ENCODE results near the gene ZFAND5. TPM values are rescaled to one million over a fixed set of nuclear protein-coding genes. Genes with fewer than 3 reads are reported as not detected.
A peak's percentile ranks its signal among the peaks of the same experiment; 100 is the strongest.

ZFAND5 gene
- polyA plus RNA-seq, 3 donors: 199 to 702 (median 237) TPM

DNA sequence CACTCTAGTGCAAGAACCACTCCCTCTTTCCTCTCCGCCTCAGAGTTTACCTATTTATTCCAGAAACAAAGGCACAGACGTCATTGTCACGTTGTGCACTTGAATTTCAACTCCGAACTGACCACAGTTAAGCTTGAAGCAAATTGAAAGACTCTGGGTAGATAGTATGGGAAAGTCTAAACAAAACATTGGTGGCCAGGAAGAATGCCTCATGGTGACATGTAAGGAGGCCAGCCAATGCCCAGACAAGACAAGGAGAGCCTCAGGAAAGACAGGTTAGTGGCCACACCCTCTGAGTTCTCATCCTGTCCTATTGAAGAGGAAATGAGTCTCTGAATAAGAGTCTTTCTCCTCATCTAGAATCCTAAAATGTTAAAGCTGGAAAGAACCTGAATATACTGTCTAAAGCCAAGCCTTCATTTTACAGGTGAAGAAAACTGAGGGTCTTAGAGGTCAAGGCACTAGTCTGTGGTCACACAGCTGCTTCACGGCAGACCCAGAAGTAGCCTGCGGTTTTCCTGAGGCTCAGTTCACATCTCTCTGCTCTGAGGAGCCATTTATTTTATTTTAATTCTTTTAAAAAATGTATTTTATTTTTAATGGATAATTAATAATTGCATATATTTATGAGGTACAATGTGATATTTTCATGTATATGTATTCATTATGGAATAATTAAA lies 30.2 kb downstream of the ZFAND5 start:
- TF ChIP-seq, protein P1, sequence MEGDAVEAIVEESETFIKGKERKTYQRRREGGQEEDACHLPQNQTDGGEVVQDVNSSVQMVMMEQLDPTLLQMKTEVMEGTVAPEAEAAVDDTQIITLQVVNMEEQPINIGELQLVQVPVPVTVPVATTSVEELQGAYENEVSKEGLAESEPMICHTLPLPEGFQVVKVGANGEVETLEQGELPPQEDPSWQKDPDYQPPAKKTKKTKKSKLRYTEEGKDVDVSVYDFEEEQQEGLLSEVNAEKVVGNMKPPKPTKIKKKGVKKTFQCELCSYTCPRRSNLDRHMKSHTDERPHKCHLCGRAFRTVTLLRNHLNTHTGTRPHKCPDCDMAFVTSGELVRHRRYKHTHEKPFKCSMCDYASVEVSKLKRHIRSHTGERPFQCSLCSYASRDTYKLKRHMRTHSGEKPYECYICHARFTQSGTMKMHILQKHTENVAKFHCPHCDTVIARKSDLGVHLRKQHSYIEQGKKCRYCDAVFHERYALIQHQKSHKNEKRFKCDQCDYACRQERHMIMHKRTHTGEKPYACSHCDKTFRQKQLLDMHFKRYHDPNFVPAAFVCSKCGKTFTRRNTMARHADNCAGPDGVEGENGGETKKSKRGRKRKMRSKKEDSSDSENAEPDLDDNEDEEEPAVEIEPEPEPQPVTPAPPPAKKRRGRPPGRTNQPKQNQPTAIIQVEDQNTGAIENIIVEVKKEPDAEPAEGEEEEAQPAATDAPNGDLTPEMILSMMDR (IDR thresholded peaks at IDR 0.05): no peak
- Mint-ChIP-seq H3K4me3 (no peak overlapping the region), H3K9me3 (peaks cover 0 to 3% (median 0%) of the 10 kb centered on the region in 7 donors), H3K27ac (no peak overlapping the region), H3K36me3 (peaks cover 48 to 49% of the 10 kb centered on the region in 2 donors), H3K27me3 (ENCODE audit: low read depth in 3 of 3) (no peaks in the 10 kb centered on the region), H3K4me1 (peaks cover 9% of the 10 kb centered on the region)
- H3K4me1 ChIP-seq (ENCODE audit: control insufficient read depth in 1 of 2, insufficient read depth in 2 of 2, low read length in 2 of 2): no peaks in the 10 kb centered on the region
- no peaks in the 10 kb centered on the region for H3K27me3 ChIP-seq (ENCODE audit: control insufficient read depth in 2 of 2, insufficient read depth in 2 of 2, low read length in 2 of 2)
- no peak overlapping the region for H3K9ac ChIP-seq (ENCODE audit: insufficient read depth, low read length, poor library complexity, severe bottlenecking)
- no peak overlapping the region for H3K4me3 ChIP-seq (replicated peaks in 1 of 3; ENCODE audit: low read depth in 2 of 3, low read length in 3 of 3)
- no peak overlapping the region for H3K27ac ChIP-seq (ENCODE audit: low read depth in 1 of 2, low read length in 2 of 2)
- no peaks in the 10 kb centered on the region for H3K9me3 ChIP-seq (replicated peaks in 1 of 2; ENCODE audit: control insufficient read depth in 1 of 2, insufficient read depth in 1 of 2, low read length in 2 of 2)
- H4K20me1 ChIP-seq (ENCODE audit: insufficient read depth, low read length): no peaks in the 10 kb centered on the region
- WGBS (ENCODE audit: insufficient coverage): 100% methylated on average over 3 of the region's 6 CpGs
- H3K4me2 ChIP-seq (replicated peaks; ENCODE audit: extremely low read depth, low read length, poor library complexity, severe bottlenecking): no peak overlapping the region
- intact Hi-C loops (cut with micrococcal nuclease): no loop called here
- H2AFZ ChIP-seq (ENCODE audit: insufficient read depth, low read depth, low read length, poor library complexity, severe bottlenecking): no peak overlapping the region
- H3K36me3 ChIP-seq (replicated peaks in 1 of 2; ENCODE audit: control insufficient read depth in 1 of 2, insufficient read depth in 2 of 2, low read length in 2 of 2): peaks cover 8 to 42% of the 10 kb centered on the region in 2 donors
- DNase-seq: no peak
- no peaks in the 10 kb centered on the region for H3K79me2 ChIP-seq (ENCODE audit: insufficient read depth, low read length)

DNA sequence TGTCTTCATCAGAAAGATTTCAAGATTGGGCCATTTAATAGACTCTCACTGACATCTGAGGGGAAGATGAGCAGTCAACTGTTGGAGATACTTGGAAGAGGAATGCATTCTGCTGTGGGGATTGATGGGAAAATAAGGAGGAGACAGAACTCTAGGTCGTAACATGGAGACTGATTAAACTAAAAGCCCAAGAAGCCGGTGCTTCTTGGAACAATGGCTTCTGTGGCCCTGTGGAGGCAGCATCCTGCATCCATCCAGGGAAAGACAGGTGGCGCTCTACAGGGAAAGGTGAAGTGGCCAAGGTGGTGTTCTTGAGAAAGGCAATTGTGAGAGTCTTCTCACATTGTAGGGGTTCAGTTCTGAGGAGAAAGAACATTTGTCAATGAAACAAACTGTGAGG lies 31.3 kb downstream of the ZFAND5 start:
- Histone ChIP-seq H3K9ac (ENCODE audit: insufficient read depth, low read length, poor library complexity, severe bottlenecking) (no peak overlapping the region), H3K27me3 (ENCODE audit: control insufficient read depth in 2 of 2, insufficient read depth in 2 of 2, low read length in 2 of 2) (no peaks in the 10 kb centered on the region), H3K4me1 (ENCODE audit: control insufficient read depth in 1 of 2, insufficient read depth in 2 of 2, low read length in 2 of 2) (no peaks in the 10 kb centered on the region), H3K27ac (ENCODE audit: low read depth in 1 of 2, low read length in 2 of 2) (no peak overlapping the region), H3K9me3 (replicated peaks in 1 of 2; ENCODE audit: control insufficient read depth in 1 of 2, insufficient read depth in 1 of 2, low read length in 2 of 2) (no peaks in the 10 kb centered on the region), H3K36me3 (replicated peaks in 1 of 2; ENCODE audit: control insufficient read depth in 1 of 2, insufficient read depth in 2 of 2, low read length in 2 of 2) (peaks cover 8 to 32% of the 10 kb centered on the region in 2 donors), H3K79me2 (ENCODE audit: insufficient read depth, low read length) (no peaks in the 10 kb centered on the region), H3K4me3 (replicated peaks in 1 of 3; ENCODE audit: low read depth in 2 of 3, low read length in 3 of 3) (no peak overlapping the region), H2AFZ (ENCODE audit: insufficient read depth, low read depth, low read length, poor library complexity, severe bottlenecking) (no peak overlapping the region), H3K4me2 (replicated peaks; ENCODE audit: extremely low read depth, low read length, poor library complexity, severe bottlenecking) (no peak overlapping the region), H4K20me1 (ENCODE audit: insufficient read depth, low read length) (no peaks in the 10 kb centered on the region)
- intact Hi-C loops (cut with micrococcal nuclease): no loop called here
- Mint-ChIP-seq H3K9me3 (peaks cover 0 to 2% (median 0%) of the 10 kb centered on the region in 7 donors), H3K27me3 (ENCODE audit: low read depth in 3 of 3) (no peaks in the 10 kb centered on the region), H3K4me1 (peaks cover 4% of the 10 kb centered on the region), H3K36me3 (peaks cover 46 to 48% of the 10 kb centered on the region in 2 donors), H3K27ac (peak overlapping the region in 1 of 7 donors; percentile 5), H3K4me3 (no peak overlapping the region)
- 91% methylated on average over 2 of the region's 3 CpGs for WGBS (ENCODE audit: insufficient coverage)
- DNase-seq: no peak
- TF ChIP-seq, protein P1 (IDR thresholded peaks at IDR 0.05): no peak

Data from CD14-positive monocyte (primary cell).